ENCODE data around the gene HEATR1.
A peak's percentile ranks its signal among the peaks of the same experiment; 100 is the strongest.
"Not testable (repeated sequence)": the region's sequence is repeated elsewhere in the genome, so short reads cannot be mapped to it uniquely, and the experiment has no call there.

The HEATR1 gene, protein sequence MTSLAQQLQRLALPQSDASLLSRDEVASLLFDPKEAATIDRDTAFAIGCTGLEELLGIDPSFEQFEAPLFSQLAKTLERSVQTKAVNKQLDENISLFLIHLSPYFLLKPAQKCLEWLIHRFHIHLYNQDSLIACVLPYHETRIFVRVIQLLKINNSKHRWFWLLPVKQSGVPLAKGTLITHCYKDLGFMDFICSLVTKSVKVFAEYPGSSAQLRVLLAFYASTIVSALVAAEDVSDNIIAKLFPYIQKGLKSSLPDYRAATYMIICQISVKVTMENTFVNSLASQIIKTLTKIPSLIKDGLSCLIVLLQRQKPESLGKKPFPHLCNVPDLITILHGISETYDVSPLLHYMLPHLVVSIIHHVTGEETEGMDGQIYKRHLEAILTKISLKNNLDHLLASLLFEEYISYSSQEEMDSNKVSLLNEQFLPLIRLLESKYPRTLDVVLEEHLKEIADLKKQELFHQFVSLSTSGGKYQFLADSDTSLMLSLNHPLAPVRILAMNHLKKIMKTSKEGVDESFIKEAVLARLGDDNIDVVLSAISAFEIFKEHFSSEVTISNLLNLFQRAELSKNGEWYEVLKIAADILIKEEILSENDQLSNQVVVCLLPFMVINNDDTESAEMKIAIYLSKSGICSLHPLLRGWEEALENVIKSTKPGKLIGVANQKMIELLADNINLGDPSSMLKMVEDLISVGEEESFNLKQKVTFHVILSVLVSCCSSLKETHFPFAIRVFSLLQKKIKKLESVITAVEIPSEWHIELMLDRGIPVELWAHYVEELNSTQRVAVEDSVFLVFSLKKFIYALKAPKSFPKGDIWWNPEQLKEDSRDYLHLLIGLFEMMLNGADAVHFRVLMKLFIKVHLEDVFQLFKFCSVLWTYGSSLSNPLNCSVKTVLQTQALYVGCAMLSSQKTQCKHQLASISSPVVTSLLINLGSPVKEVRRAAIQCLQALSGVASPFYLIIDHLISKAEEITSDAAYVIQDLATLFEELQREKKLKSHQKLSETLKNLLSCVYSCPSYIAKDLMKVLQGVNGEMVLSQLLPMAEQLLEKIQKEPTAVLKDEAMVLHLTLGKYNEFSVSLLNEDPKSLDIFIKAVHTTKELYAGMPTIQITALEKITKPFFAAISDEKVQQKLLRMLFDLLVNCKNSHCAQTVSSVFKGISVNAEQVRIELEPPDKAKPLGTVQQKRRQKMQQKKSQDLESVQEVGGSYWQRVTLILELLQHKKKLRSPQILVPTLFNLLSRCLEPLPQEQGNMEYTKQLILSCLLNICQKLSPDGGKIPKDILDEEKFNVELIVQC (N-terminal part only)

DNA sequence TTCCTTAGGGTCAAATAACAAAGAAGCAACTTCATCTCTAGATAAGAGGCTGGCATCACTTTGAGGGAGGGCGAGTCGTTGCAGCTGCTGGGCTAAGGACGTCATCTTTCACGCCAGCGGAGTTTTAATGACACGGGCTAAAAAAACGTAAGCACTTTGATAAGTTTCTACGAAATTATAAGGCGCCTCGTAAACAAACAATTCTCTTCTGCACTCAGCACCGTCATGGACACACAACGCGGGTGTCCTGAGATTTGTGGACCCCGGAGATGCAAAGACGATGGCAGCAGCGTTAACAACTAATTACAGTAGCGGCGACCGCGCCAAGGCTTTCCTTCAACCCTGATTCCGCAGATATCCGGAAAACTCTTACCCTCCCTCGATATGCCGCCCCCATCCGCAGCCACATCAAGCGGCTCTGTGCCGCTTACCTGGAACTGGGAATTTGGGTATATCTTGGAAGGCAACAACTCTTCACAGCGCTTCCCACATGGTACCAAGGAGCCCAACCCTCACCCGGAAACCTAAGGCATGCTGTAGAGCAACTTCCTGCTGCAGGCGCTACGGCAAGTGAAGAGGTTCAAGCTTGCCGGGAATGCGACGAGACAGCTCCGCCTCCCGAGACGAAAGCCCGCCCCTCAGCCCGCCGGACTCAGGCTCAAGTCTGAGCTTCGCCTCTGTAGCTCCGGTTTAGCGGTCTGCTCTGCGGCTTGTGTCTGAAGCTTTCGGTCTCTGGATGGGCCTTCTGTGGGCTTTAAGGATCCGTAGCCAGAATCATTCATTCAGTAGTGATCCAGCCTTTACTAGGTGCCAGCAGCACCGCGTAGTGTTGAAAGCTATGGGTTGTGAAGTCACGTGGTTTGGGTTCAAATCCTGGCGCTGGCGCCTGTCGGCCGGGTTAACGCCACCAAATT is at the start of gene HEATR1:
Gene HEATR1, minus strand, starts transcription at position 526 of the 914 bp plus-strand sequence. Its CDS starts 421 bp downstream, at position 105.
- DNase-seq = peak; percentile 93

DNA sequence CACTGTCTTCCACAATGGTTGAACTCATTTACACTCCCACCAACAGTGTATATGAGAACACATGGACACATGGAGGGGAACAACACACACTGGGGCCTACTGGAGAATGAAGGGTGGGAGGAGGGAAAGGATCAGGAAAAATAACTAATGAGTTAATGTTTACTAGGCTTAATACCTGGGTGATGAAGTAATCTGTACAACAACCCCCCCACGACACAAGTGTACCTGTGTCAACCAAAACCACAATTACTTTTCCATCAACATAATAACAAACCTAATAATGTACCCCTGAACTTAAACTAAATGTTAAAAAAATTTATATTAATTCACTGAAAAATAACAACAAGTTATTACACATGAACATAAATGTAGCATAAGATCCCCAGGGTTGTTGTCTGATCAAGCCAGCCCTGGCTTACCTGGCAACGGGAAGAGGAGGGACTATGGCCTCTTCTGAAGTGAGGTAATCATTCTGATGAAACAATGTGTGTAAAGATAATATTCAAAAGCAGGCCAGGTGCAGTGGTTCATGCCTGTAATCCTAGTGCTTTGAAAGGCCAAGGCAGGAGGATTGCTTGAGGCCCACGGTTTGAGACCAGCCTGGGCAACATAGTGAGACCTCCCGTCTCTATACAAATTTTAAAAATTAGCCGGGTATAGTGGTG is 40.8 kb upstream of the HEATR1 start:
- DNase-seq = no peak

DNA sequence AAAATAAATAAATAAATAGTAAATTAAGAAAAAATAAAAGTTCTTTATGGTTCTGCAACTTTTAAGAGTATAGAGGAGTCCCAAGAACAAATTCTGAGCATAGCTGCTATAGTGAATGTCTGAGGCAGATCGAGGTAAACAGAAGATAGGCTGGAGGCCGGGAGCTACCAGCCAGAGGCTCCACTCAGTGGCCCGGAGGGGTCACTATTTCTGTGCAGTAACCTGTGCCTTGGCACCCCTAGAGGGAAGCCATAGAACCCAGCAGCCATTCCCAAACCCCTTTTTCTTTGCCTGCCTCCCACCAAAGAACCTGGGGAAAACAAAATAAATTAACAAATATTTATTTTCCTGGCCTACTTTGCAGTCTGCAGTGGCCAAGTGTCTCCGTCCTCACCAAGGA is 38.4 kb upstream of the HEATR1 start:
- no peak for DNase-seq

DNA sequence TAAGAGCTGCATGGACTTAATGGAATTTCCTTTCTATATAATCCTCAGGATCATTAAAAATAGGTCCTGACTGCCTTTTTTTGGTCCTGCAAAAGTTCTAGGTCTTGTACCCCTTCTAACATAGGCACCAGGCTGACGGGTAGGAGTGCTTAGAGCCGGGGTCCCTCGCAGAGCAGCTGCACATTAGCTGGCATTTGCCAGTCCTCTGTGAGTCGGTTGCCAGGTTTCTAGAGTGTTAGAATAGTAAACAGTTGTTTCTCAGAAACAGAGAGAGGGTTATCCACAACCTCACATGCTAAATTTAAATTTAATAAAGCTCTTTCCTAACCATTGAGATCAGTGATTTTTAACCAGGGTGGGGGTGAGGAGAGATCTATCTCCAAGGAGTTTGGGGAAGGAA is 35.4 kb upstream of the HEATR1 start:
- DNase-seq = no peak

DNA sequence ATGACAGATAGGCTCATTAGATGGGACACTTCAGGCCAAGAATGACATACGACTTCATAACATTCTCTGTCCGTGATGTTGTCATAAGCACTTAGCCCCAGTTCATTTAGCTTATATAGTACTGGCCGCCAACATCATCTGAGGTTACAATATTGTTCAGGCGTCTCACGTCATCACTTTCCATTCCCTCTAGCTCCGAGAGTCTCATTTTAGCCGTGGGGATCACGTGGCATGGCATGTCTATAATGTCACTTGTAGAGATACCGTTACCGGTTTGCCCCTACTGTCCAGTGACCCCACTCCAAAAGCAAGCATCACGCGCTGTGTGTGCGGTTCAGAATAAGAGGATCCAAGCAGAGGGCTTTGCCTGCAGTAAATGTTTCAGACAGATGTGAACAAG is 34.6 kb upstream of the HEATR1 start:
- DNase-seq = no peak

DNA sequence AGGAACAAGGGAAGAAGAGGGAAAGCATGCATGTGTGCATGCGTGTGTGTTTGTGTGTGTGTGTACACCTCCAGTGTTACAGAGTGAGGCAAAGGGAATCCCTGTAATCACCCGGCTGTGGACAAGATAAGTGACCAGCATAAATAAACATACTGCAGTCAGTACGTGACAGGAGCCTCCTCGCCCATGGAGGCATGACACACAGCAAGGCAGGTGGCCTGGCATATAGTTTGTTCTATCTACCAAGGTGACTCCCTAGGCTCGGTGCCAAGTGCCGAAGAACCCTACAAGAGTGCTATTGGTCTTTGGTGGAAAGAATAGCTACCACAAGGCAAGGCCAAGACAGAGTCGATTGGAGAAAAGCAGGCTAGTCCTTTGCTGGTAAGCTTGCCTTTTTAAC is 31.7 kb upstream of the HEATR1 start:
- DNase-seq = no peak

DNA sequence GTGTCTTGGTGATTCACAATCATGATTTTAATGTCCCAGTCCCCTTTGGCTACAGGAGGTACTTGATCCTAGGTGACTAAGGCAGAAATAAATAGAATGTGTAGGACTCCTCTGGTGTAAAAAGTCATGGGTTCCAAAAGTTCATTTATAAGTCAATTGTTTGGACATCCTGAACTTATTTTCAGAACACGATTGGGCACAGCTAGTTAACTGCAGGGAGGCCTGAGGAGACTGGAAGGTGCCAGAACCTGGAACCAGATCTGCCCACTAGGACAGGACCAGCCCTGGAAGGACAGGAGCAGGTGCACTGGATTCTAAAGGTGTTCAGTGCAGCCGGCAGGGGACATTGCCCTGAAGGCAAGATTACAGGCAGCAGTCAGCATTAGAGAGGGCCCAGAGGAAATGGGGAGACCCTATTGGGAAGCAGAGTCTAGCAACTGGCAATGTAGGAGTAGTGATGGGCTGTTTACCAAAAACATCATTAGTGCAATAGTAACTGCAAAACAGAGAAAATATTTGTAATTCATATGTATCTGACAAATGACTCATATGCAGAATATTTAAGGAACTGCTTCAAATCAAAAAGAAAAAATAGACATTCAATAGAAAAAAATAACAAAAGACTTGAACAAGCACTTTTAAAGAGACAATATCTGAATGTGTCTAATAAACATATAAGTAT is 23.6 kb upstream of the HEATR1 start:
- no peak for DNase-seq

DNA sequence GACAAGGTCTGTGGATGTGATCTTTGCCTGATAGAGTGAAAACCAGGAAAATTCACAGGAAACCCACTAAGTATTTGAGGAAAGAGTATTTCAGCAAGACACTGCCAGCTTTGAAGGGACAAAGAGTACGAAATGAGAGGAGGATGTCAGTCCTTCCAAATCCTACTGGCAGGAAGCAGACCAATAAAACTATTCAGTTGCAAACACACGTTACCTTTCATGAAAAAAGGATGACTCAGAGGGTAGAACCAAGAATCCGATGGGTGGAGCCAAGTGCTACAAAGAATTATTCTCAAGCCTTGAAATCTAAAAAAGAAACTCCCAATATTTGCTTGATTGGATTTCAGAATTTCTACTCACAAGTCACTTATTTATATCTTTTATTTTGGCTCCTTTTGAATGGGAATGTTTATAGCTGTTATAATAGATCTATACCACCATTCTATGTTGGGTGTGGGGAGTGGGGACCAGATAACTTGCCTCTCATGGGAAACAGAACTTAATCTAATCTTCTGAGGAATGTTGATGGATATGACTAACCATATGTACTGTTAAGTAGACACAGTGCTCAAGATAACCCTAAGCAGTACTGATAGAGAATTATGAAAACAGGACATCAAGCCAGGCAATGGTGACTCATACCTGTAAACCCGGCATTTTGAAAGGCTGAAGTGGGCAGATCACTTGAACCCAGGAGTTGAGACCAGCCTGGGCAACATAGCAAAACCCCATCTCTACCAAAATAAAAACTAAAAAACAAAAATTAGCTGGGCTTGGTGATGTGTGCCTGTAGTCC is 19.3 kb upstream of the HEATR1 start:
- no peak for DNase-seq

DNA sequence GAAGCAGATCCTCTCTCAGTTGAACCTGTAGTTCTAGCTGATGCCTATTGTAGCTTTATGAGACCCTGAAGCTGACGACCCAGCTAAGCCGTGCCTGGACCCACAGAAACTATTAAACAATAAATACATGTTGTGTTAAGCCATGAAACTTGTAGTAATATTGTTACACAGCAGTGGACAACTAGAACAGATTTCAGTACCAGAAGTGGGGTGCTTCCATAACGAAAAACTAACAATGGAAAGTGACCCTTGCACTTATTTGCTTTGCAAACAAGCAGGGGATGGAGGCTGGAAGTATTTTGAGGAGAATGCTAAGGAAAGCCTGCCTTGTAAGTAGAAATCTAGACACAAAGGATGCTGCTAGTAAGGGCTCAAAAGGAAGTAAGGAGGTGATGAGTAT is 18.1 kb upstream of the HEATR1 start:
- DNase-seq = no peak

DNA sequence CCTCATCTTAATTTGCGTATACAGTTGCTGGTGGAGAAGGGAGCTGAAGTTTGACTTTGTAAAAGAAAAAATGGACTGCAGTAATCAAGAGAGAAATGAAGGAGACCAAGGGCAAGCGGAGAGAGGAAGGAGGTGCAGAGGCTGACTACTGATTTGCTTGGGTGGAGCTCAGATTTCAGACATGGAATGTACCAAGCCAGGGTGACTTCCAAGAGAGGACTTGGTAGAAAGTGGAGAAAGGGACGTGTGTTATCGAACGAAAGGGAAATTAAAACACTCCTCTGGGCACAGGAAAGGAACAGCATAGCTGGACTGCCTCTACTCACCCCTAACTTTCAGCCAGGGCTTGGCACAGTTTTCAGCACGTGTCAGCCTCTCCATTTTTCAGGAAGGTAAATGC is 15.1 kb upstream of the HEATR1 start:
- DNase-seq = no peak

DNA sequence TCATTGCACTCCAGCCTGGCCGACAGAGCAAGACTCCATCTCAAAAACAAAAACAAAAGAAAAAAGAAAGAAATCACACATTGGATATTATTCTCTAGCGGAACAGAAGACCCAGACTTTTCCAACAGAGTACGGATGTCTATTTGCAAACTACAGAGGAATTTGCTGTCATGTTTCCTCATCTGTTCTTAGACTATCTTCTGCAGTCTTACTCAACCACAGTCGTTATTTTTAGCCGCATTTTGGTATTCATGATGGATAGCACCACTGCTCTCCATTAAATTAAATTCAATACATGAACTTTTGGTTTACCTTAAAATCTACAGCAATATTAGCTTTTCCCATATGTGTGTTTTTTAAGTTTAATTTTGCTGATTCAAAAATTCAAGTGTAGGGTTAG is 14.2 kb upstream of the HEATR1 start:
- no peak for DNase-seq

DNA sequence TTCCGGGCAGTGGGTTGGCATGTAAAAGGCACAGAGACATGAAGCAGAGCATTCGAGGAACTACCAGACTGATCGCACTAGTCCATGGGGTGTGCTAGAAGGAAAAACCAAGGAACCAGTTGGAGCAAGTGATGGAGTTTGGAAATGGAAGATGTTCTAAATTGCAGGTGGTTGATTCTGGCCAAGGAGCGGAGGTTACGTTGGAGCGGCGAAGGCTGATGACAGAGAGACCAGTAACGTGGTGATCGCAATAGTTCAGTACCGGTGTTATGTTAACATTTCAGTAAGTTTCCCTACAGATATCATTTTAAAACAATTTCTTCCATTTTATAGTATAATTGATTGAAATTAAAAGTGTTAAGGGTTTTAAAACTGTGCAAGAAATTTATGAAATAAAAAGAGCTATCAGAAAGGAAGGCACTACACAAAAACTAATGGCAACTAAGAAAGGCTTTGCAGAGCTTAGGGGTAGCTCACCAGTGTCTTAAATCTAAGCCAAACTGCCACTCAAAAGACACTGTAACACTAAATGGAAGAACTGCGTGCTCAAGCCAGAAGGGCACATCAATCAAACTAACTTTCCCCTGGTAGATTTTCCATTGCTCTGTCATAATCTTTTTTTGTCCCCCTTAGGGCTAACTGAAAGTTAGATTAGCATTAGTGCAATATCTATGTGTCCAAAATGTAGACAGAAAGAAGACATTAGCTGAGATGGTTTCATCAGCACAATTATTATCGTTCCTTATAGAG is 11.3 kb upstream of the HEATR1 start:
- no peak for DNase-seq

DNA sequence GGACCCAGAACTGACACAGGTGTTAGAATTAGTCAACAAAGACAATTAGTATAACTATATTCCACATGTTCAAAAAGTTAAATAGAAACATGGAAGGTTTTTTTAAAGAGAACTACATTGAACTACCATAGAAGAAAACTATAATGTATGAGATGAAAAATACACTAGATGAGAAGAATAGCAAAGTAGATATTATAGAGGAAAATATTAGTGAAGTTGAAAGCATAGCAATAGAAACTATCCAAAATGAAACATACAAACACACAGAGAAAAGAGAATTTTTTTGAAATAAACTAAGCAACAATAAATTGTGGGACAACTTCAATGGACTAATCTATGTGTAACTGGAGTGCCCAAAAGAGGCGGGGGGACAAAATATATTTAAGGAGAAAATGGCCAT is 8.0 kb upstream of the HEATR1 start:
- DNase-seq = no peak

DNA sequence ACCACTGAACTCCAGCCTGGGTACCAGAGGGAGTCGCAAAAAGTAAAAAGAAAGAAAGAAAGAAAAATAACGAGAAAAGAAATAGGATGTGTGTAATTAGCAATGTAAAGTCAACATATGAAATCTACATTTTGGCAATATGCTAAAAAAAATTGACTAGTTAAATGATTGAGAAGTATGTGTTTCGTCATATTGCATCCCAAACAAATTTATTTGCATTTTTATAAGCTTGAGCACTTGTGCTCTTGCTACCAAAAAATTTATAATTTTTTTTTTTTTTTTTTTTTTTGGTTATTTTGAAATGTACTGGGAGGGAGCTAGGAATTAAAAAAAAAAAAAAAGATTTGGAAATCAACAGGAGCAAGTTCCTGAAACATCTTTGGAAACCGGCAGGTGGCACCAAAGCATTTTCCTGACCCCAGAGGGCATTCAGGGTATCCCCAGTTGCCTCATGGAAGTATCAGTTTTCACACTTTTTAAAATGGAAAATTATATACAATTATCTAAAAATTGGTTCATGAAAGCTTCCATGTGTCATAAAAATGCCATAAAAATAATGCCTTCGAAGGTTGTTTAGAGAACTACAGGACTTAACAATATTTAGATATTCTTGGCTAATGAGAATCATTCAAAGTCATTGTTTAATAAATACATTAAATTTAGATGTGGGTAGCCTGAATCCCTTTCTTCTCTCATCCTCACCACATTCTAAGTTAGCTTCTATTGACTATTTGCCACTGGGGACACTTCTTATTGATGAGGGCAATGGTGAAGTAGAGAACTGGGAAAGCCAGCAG is 4.8 kb upstream of the HEATR1 start:
- DNase-seq = peak; percentile 55

DNA sequence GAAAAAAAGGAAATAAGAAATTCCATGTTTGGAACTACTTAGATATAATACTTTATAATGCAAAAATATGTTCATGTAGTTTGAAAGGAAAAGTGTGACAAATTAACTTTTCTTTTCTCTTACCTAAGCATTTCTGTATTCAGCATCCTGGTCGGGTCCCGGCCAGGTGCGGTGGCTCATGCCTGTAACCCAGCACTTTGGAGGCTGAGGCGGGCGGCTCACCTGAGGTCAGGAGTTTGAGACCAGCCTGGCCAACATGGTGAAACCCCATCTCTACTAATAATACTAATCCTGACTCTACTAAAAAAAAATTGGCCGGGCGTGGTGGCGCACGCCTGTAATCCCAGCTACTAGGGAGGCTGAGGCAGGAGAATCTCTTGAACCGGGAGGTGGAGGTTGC is 3.3 kb upstream of the HEATR1 start:
- not testable (repeated sequence) for DNase-seq

DNA sequence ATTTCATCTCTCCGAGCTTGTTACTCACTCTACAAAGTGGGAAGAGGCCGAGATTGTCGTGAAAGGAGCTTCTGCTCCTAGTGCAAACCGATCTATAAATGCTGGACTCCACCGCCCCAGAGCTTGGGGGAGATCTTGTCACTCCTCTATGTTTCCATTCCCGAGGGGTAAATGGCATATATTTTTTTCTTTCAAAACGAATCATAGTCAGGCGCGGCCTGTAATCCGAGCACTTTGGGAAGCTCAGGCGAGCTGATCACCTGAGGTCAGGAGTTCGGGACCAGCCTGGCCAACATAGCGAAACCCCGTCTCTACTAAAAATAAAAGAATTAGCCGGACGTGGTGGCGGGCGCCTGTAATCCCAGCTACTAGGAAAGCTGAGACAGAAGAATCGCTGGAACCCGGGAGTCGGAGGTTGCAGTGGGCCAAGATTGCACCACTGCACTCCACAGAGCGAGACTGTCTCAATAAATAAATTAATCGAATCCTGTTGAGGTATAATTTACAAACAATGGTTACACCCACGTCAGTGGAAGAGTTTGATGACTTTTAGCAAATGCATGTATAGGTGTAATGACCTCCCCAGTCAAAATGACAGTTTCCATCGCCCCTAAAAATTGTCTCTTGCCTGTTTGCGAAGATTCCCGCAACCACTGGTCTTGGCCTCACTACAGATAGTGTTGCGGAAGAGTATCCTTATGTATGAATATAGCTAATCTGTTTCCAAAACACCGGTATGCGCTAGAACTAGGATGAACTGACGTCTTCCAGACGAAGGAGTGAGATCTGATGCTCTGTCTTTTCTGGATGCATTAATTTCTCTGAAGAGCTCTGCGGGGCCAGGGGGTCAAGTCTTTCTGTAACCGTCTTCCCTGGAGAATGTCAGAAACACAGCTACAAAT is 840 bp upstream of the HEATR1 start:
- no peak for DNase-seq

DNA sequence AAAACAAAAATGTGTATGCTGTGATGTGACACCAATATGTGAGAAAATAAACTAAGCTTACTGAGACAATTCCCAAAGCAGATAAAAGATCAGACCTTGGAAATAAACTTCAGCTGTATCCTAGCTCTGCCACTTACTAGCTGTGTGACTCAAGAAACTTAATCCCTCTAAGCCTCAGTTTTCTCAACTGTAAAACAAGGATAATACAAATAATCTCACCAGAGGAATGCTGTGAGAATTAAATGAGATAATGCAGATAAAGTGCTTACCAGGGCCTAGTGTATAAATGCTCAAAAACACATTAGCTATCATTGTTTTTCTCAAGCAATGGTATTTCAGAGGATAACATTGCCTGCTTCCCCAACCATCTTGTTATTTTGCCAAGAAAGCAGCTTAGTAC is 2.1 kb downstream of the HEATR1 start:
- no peak for DNase-seq

Measured in inflammatory macrophage treated with lipopolysaccharide for 4 hours (primary cell).